NCI-H146 (cell line): Measurements from ENCODE around the gene YPEL1.
"Not testable (repeated sequence)": the region's sequence is repeated elsewhere in the genome, so short reads cannot be mapped to it uniquely, and the experiment has no call there.

Source experiments
- DNase-seq: peaks from one replicate; lab custom pipeline; 2025; lab: John Stamatoyannopoulos, UW

The YPEL1 gene

DNA sequence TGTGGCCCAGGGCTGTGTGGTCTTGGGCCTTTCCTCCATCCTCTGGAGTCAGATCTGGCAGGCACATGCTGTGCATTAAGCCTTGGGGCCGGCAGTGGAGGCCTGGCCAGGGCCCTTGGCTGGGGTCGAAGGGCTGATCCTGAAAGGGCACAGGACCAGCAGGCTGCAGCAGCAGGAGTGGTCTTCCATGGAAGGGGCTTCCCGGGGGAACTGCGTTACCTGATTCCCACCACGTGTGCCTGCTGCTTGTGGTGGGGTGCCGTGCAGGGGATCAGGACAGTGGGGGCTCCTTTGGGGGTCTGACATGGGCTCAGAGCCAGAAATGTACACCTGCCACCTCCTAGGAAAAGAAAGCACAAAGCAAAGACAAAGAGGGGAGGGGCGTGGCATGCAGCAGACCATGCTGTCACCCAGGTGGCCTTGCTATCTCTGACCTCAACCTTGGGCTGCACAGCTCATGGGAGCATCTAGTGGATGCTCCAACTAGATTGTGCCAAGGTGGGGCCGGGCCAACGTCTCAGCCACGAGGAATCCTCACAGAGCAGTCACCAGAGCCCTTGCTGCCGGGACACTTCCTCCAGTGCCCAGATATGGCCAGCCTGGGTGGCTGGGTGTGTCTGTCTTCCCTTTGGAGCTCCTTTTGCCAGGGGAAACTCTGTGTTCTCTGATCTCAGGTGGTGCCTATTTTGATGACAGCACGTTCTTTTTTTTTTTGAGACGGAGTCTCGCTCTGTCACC is 17.9 kb upstream of the YPEL1 start:
- no peak for DNase-seq

DNA sequence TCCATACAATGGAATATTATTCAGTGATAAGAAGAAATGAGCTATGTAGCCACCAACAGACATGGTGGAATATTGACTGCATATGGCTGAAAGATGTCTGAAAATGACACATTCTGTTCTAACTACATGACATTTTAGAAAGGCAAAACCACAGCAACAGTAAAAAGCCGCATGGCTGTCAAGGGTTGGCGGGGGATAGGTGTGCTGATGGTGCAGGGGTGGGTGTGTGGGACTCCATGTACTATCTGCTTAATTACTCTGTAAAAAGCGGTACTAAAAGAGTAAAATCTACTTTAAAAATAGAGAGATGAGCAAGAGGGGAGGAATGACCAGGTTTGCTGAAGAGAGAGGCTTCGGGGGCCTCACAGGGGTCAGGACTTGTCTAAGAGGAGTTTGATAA is 16.7 kb upstream of the YPEL1 start:
- no peak for DNase-seq

DNA sequence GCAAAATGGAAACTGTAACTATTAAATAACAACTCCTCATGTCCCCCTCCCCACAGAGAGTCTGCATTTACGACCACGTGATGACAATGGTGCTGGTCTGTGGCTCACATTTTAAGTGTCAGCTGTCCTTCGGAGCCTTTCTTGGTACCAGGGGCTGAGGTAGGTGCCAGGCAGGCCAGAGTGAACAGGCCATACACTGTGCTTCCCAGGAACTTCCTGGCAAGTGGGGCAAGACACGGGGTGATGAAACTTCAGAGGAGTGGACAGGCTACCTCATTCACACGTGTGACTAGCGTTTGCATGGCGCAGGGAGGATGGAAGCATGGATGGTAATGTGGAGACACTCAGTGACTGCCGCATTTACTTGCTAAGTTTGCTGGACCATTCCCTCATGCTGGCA is 10.4 kb upstream of the YPEL1 start:
- no peak for DNase-seq

DNA sequence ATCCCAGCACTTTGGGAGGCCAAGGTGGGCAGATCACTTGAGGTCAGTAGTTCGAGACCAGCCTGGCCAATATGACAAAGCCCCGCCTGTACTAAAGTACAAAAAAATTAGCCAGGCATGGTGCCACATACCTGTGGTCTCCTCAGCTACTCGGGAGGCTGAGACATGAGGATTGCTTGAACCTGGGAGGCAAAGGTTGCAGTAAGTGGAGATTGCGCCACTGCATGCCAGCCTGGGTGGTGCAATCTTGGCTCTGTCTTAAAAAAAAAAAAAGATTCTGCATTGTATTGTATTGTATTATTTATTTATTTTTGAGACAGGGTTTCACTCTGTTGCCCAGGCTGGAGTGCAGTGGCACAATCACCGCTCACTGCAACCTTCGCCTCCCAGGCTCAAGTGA is 9.3 kb upstream of the YPEL1 start:
- DNase-seq = not testable (repeated sequence)

DNA sequence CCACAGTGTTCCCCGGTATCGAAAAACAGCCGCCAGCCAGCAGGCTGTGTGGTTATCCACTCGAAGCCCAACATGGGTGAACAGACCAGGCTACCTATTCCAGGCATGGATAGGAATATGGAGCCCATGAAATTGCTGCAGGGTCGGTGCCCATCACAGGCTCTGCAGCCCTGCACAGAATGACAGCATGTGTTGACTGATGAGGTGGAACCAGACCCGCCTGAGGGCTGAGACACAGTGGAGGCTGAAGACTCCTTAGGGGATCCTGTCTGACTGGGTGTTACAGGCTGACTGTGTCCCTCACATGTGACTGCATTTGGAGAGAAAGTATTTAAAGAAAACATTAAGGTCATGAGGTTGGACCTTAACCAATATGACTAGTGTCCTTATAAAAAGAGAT is 6.2 kb upstream of the YPEL1 start:
- no peak for DNase-seq

DNA sequence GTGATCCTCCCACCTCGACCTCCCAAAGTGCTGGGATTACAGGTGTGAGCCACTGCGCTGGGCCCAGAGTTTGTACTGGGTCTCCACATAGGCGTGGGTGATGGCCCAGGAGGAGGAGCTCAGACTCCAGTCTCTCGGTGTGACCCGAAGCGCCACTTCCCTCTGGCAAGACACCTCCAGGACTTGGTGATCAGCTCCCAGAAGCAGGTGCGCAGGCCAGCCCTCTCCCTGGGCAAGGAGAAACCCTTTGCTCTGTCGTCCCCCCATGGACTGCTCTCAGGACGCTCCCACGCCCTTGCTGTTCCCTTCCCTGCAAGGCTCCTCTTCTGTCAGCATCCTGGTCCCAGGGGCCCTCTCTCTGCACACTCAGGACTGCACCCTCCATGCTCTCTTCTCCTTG is 5.5 kb upstream of the YPEL1 start:
- no peak for DNase-seq

DNA sequence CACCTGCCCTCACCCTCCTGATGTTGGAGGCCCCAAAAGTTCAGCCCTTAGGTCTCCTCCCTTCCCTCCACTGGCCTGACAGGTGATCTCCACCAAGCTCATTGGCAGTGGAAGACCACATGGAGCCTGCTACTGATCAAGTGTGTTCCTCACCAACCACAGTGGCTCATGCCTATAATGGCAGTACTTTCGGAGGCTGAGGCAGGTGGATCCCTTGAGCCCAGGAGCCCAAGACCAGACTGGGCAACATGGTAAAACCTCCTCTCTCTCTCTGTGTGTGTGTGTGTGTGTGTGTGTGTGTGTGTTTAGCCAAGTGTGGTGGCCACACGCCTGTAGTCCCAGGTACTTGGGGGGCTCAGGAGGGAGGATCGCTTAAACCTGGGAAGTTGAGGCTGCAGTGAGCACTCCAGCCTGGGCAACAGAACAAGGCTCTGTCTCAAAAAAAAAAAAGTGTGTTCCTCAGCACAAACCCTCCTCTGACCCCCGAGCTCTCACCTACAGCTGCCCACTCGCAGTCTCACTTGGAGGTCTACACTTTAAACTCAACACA is 4.3 kb upstream of the YPEL1 start:
- no peak for DNase-seq

DNA sequence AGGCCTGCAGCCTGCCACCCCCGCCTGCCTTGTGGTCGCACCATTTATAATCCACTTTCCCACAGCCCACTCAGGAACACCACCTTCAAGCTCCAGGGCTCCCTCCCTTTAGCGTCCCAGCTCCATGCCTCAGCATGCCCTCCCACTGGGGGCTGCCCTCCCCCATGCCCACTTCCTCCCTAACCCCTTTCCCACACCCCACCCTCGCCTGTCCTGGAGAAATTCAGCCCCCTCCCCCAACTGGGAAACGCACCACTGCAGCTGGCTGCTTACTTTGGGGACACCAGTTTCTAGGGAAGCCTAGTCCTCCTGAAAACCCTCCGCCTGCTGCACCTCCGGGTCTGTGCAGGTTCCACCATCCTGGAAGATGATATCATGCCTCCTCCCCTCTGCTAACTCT is 3.4 kb upstream of the YPEL1 start:
- DNase-seq = no peak

DNA sequence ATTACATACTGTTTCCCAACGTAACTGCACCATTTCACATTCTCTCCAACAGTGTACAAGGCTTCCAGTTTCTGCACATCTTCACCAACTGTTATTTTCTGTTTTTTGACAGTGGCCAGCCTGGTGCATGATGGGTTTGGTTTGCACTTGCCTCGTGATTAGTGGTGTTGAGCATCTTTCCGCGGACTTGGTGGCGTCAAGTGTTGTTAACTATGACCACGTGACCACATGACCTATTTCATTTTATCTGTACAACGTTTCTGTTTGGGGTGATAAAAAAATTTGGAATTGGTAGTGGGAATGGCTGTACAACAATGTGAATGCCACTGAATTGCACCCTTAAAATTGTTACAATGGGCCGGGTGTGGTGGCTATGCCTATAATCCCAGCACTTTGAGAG is 2.5 kb upstream of the YPEL1 start:
- DNase-seq = no peak

DNA sequence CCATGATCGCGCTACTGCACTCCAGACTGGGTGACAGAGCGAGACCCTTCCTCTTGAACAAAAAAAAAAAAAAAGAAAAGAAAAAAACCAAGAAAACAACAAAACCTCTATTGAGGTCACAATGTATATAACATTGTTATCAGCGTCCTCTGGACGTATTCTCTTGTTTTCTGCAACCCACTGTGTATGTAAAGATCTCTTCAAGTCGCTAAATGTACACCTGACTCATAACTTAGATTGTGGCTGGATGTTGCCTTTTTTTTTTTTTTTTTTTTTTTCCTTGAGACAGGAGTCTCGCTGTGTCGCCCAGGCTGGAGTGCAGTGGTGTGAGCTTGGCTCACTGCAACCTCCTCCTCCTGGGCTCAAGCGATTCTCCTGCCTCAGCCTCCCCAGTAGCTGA is 1.4 kb upstream of the YPEL1 start:
- no peak for DNase-seq

DNA sequence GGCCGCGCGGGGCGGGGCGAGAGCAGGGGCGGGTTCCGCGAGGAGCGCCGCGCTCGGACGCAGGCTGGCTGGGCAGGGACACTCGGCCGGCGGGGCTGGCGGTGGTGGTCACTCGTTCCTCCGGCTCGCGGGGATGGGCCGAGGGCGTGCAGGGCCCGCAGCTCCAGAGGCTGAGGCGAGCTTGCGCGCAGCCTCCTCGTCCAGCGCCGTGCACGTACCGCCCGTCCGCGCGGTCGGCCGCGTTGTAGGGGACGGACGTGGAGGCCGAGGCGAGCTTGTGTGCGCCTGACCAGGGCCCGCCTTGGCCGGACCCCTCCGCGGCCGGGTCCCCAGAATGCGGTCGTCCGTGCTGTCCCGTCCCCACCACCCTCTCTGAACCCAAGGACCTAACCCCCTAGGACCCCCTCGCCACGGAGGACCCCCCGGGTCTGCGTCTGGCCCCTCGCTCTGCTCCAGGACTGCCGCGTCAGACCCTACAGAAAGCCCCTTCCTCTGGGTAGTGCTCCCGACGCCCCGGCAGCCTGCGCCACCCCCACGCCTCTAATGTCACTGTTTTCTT is 569 bp upstream of the YPEL1 start:
- DNase-seq = no peak

DNA sequence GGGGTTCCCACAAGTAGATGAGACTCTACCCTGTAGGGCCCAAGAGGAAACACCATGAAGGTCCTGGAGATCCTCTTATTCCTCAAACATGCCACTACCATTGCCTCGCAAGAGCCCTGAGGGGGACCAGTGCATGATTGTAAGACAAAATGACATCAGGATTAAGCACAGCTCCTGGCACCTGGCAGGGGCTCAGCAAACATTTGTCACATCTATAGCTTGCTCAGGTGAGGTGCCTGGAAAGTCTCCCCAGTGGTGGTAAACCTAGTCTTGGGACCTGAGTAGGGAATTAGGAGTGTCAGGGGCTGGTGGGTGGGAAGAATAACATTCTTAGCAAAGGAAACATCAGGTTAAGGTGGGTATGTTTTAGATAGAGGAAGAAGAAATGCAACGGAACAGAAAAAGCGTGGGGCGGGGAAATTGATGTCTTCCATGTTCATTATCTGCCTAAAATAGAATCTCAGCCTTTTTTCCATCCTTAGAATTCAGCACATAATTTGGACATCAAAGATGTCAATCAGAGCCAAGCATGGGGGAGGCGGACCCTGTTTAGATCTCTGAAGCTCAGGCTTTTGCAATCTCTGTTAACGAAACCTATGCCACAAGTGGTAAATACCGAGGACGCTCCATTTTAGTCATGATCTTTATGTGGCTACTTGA is 924 bp downstream of the YPEL1 start:
- DNase-seq = peak; percentile 23

DNA sequence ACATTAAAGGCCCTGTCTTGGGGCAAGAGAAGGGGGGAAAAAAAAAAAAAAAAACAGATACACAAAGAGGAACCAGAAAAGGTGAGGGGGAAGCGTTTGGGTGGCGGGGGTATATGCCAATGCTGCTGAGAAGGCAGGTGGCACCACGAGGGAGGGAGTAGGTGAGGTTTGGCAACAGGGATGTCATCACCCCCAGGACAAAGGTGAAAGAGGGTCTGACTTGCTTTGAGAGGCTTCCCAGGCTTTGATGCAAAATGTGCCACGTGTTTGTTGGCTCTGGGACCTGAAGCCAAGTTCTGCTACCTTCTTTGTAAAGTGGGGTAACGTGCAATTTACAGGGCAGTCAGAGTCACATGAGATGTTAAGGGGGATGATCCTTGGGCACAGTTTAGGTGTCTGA is 4.1 kb downstream of the YPEL1 start:
- DNase-seq = no peak

DNA sequence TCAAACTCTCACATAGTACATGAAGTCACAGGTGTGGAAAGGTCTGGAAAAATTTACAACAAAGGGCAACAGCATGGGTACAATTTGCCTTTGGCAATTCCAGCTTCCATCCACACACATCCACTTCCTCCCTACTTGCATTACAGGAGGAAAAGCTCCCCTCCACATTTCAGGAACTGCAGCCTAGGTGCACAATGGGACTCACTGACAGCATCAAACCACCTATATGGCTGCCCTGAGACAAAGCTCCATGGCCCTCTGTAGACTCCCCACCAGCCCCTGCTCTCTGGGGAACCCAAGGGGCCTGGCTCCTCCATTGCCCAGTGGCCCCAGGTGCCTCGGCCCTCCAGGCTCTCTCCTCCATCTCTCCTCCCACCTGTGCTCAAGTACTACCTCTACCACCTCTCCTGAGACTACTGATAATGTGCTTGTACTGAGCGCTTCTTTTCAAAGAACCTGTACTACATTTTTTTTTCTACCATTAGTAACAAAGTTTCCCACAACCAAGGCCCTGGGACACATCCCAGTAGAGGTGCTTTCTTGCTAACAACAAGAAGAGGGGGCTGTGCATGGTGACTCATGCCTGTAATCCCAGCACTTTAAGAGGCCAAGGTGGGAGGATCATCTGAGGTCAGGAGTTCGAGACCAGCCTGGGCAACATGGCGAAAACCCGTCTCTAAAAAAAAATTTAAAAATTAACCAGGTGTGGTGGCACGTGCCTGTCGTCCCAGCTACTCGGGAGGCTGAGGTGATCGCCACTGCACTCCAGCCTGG is 4.9 kb downstream of the YPEL1 start:
- DNase-seq = no peak

DNA sequence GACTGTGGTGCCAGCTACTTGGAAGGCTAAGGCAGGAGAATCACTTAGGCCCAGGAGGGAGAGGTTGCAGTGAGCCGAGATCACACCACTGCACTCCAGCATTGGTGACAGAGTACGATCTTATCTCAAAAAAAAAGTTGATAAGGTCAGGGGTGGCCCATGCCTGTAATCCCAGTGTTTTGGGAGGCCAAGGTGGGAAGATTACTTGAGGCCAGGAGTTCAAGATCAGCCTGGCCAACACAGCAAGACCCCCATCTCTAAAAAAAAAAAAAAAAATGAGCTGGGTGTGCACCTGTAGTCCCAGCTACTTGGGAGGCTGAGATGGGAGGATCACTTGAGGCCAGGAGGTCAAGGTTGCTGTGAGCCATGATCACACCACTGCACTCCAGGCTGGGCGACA is 6.4 kb downstream of the YPEL1 start:
- DNase-seq = not testable (repeated sequence)

DNA sequence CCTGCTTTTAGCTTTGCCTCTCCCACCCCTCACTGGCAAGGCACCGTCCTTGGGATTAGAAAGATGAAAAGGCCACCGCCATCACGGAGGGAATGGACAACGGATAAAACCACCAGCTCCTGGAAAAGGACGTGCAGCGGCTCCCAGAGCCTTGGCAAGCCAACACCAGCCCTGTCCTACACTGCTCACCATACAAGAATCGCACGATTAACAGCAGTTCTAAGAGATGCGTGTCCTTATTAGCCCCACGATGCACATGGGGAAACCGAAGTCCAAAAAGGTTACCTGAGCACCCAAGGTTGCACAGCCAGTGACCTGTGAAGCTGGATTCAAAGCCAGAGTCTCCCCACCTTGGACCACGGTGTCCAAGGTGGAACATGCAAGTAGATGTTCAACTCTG is 7.3 kb downstream of the YPEL1 start:
- DNase-seq = no peak

DNA sequence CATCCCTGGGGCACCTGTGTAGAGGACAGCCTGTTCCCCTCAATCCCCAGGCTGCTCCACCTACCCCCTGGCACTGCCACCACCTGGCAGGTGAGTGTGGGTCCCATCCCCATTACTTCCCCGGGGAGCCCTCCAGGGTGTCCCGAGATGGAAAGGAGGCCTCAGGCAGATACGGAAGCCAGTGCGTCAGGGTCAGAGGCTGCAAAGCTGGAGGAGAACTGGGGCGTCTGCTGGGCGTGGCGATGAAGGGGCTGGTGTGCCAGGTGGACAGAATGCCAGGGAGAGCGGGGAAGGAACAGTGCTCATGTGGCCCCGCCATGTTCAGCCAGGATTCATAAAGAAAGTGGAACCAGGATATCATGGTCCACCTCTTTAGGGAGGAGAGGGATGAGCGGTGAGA is 7.8 kb downstream of the YPEL1 start:
- no peak for DNase-seq

DNA sequence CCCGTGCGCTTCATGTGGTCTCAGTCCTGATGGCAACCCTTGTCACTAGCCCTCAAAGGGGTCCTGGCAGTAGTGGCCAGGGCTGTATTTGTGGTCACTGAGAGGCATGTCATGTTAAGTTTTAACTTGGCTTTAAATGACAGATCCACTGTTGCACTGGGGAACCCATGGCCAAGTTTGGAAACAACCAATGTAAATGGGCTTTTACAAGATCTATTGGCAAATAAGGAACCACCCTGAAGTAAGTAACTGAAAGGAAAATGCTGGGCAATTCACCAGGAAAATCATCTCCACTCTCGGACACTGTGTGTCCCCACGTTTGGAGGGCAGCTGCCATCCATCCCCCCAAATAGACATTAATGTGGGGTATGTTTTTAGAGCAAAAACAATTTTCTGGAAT is 8.4 kb downstream of the YPEL1 start:
- DNase-seq = no peak

DNA sequence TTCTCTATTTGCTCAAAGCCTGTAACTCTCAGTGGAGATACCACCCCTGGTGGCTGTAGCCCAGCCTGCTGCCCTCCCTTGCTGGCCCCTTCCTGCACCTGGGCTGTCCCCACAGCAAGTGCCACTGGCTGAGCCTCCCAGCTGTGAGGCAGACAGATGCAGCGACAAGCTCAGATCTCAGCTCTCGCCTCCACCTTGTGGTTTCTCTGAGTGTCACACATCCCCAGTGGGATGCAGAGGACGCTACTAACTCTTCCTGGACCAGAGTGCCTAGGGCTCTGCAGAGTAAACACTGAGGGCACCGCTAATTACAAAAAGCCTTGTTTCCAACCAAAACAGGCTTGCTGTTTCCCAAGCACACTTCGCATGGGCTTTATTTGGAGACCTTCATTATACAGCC is 8.9 kb downstream of the YPEL1 start:
- peak; percentile 83 for DNase-seq

DNA sequence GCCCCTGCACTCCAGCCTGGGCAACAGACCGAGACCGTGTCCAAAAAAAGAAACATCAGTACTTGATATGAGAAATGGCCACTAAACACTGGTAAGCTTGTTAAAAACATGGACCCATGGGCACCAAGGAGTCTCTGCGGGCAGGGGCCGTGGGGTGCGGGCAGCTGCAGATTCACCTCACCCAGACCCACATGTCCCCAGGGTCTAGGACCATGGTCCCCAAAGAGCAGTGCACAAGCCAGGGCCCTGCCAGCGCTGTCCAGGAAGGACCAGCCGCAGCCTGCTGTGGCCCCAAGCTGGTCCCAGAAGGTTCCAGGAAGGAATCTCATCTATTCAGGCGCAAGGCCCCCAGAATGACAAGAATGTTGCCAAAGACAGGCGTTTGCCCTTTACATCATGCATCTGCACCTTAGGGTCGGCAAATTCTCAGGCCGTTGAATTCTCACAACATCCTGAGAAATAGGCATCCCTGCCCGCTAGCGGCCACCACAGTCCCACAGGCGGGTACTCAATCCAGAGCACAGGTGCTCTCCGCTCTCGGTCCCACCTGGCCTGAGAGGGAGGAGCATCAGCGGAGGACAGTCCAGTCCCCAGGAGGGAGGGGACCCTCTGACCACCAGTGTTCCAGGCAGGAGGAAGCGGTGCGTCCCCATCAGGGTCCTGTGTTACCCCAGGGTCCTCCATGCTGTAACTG is 9.5 kb downstream of the YPEL1 start:
- DNase-seq = peak; percentile 74

DNA sequence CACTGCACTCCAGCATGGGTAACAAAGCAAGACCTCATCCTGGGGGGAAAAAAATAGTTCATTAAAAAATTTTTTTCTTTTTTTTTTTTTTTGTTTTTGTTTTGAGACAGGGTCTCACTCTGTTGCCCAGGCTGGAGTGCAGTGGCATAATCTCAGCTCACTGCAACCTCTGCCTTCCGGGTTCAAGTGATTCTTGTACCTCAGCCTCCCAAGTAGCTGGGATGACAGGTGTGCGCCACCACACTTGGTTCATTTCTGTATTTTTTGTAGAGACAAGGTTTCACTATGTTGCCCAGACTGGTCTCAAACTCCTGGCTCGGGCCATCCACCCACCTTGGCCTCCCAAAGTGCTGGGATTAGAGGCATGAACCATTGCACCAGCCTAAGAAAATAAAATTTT is 11.1 kb downstream of the YPEL1 start:
- not testable (repeated sequence) for DNase-seq
